ENCODE results near the gene XPO1.

GRCh38 chr2:61558160-61558559, 20.0 kb upstream of the XPO1 start:
- no peak for TF ChIP-seq CTCF (conservative IDR thresholded peaks at IDR 0.05; ENCODE audit: low read depth, low read length)
- no peak for TF ChIP-seq FOS (IDR thresholded peaks at IDR 0.05; ENCODE audit: low read depth, low read length)
- no peak for TF ChIP-seq RCOR1 (IDR thresholded peaks at IDR 0.05; ENCODE audit: insufficient replicate concordance, low read length)
- TF ChIP-seq USF2 (IDR thresholded peaks at IDR 0.05; ENCODE audit: low read depth, low read length): no peak
- TF ChIP-seq MXI1 (IDR thresholded peaks at IDR 0.05; ENCODE audit: borderline replicate concordance, low read depth, low read length): no peak
- TF ChIP-seq POLR2A (IDR thresholded peaks at IDR 0.05; ENCODE audit: low read depth, low read length): no peak
- TF ChIP-seq CHD1 (IDR thresholded peaks at IDR 0.05; ENCODE audit: low read depth, low read length): no peak
- TF ChIP-seq MAFK (IDR thresholded peaks at IDR 0.05; ENCODE audit: low read depth, low read length): no peak
